GM12878 (cell line): Measurements from ENCODE around the gene KLK13. TPM values are rescaled to one million over a fixed set of nuclear protein-coding genes. Genes with fewer than 3 reads are reported as not detected.

Experiments used
- ATAC-seq: fragments of 200-7000 bp; cut with Tn5 transposase; 3 replicates; pipeline ENCODE4 v1.9.1; 2020; ENCODE audit warnings: mild to moderate bottlenecking, moderate library complexity
- BruUV-seq: library from RNA; stranded (reverse); fragments of 400-500 nt; replicated peaks from 2 replicates; lab custom pipeline; 2021; lab: Mats Ljungman, UMichigan
- CTCF ChIA-PET: fragments of 300-600 bp; sonication (Branson Sonifier 250); formaldehyde crosslinking; extraction: SDS; loops from one replicate; lab custom pipeline; 2021; ENCODE audit warnings: inconsistent platforms; lab: Yijun Ruan, JAX
- POLR2A ChIA-PET: fragments of 350-600 bp; formaldehyde crosslinking; extraction: SDS; loops from one replicate; lab custom pipeline; 2021; ENCODE audit warnings: inconsistent platforms; lab: Charles Lee
- RAD21 ChIA-PET: fragments of 300-600 bp; sonication (Branson Sonifier 250); formaldehyde crosslinking; loops from one replicate; lab custom pipeline; 2023; ENCODE audit warnings: antibody characterized with exemption; ENCODE audit not compliant: unreplicated experiment; lab: Charles Lee
- SMC1A ChIA-PET: fragments of 300-600 bp; sonication (Branson Sonifier 250); formaldehyde crosslinking; loops from one replicate; lab custom pipeline; 2023; ENCODE audit not compliant: unreplicated experiment, uncharacterized antibody; lab: Charles Lee
- DNase-seq: peaks from one replicate; pipeline ENCODE4 v3.0.0-alpha.2; 2011; ENCODE audit warnings: low read depth, low spot score
- FAIRE-seq: peaks from 3 replicates; lab custom pipeline; 2011; peaks lifted over from hg19 to GRCh38; lab: Jason Lieb, UNC
- H2AFZ ChIP-seq: 2 replicates; pipeline ENCODE4 v1.6.0; 2011; ENCODE audit warnings: low read depth, low read length, control low read depth; ENCODE audit not compliant: control insufficient read depth
- H3K27ac ChIP-seq: 2 replicates; pipeline ENCODE4 v1.5.1; 2011; ENCODE audit warnings: control low read depth; ENCODE audit not compliant: control insufficient read depth, insufficient read depth
- H3K27me3 ChIP-seq, 2 experiments: replicated peaks in 1 of 2; 2 replicates each; pipeline versions ENCODE4 v1.6.0 to v1.6.1; 2011; ENCODE audit warnings: low read length in 1 of 2; ENCODE audit not compliant: control insufficient read depth in 2 of 2, insufficient read depth in 2 of 2
- H3K36me3 ChIP-seq, 2 experiments: 2 replicates each; pipeline ENCODE4 v1.5.1; 2011; ENCODE audit warnings: low read length in 1 of 2; ENCODE audit not compliant: control insufficient read depth in 2 of 2, insufficient read depth in 2 of 2
- H3K4me1 ChIP-seq: 2 replicates; pipeline ENCODE4 v1.6.1; 2011; ENCODE audit warnings: mild to moderate bottlenecking, low read length, moderate library complexity, mixed read lengths; ENCODE audit not compliant: control insufficient read depth, insufficient read depth
- H3K4me2 ChIP-seq: 2 replicates; pipeline ENCODE4 v1.6.0; 2011; ENCODE audit warnings: control low read depth; ENCODE audit not compliant: control insufficient read depth, insufficient read depth
- H3K4me3 ChIP-seq: fragments of 200-600 bp; sonication (generic); 2 replicates; pipeline ENCODE4 v1.5.1; 2016
- H3K79me2 ChIP-seq: 2 replicates; pipeline ENCODE4 v1.6.0; 2011; ENCODE audit warnings: low read length; ENCODE audit not compliant: control insufficient read depth, insufficient read depth
- H3K9ac ChIP-seq: 2 replicates; pipeline ENCODE4 v1.8.0; 2011; ENCODE audit warnings: low read length, control low read depth, mixed read lengths; ENCODE audit not compliant: control insufficient read depth, insufficient read depth
- H3K9me3 ChIP-seq: replicated peaks from 3 replicates; pipeline ENCODE4 v1.5.1; 2011; ENCODE audit warnings: mild to moderate bottlenecking, low read length; ENCODE audit not compliant: control insufficient read depth, insufficient read depth
- H4K20me1 ChIP-seq: 2 replicates; pipeline ENCODE4 v1.6.0; 2011; ENCODE audit not compliant: control insufficient read depth, insufficient read depth
- MTA3 ChIP-seq: IDR thresholded peaks from 2 replicates; pipeline ENCODE4 v1.6.1; 2012; ENCODE audit warnings: low read length, inconsistent platforms, borderline replicate concordance
- NR2C2 ChIP-seq: IDR thresholded peaks from 2 replicates; pipeline ENCODE4 v1.6.1; 2011; ENCODE audit warnings: borderline replicate concordance, low read depth; ENCODE audit not compliant: control insufficient read depth, insufficient read length
- POLR2AphosphoS2 ChIP-seq: IDR thresholded peaks from 2 replicates; pipeline ENCODE4 v1.6.1; 2011; ENCODE audit warnings: low read depth, mild to moderate bottlenecking, low read length, improper control_type of control experiment, moderate library complexity
- POLR2AphosphoS5 ChIP-seq: IDR thresholded peaks from 2 replicates; pipeline ENCODE4 v1.6.1; 2011; ENCODE audit warnings: mild to moderate bottlenecking, low read length, inconsistent platforms
- RFX5 ChIP-seq: IDR thresholded peaks from 2 replicates; pipeline ENCODE4 v1.6.1; 2011; ENCODE audit warnings: low read depth, low read length, improper control_type of control experiment
- SMAD5 ChIP-seq: IDR thresholded peaks from 2 replicates; pipeline ENCODE4 v1.6.1; 2016; ENCODE audit warnings: antibody characterized with exemption, low read depth
- SREBF2 ChIP-seq: IDR thresholded peaks from 2 replicates; pipeline ENCODE4 v1.6.1; 2012; ENCODE audit warnings: mild to moderate bottlenecking, low read length
- SRF ChIP-seq, 2 experiments: IDR thresholded peaks; 2 replicates each; pipeline ENCODE4 v1.6.1; 2011; ENCODE audit warnings: low read depth in 2 of 2, low read length in 2 of 2, mild to moderate bottlenecking in 1 of 2, moderate library complexity in 1 of 2
- WGBS: methylation state at CpG from one replicate; pipeline ENCODE4 v1.1.6; 2016; ENCODE audit warnings: low lambda C conversion rate; ENCODE audit not compliant: insufficient replicate concordance, insufficient coverage; ENCODE audit errors: missing lambda C conversion rate; 5-methylcytosine and 5-hydroxymethylcytosine counted together
- in situ Hi-C: fragments of 300-500 bp; cut with MboI; formaldehyde crosslinking; loops from 9 replicates; pipeline ENCODE4 v1.14.3; 2018; ENCODE audit warnings: mixed read lengths
- intact Hi-C: fragments of 100-400 bp; cut with micrococcal nuclease; formaldehyde crosslinking; loops from one replicate; pipeline ENCODE4 v1.14.2; 2022; ENCODE audit not compliant: unreplicated experiment
- polyA plus RNA-seq, 11 experiments: library from polyadenylated mRNA; depleted of rRNA in 4 of 11; unstranded in 6 of 11; stranded (reverse) in 5 of 11; fragments of >200 nt; fragmentation: Nextera tagmentation in 4 of 11; fragmentation: Illumina TruSeq in 1 of 11; extraction: Ambion mirVana in 4 of 11; extraction: Trizol in 1 of 11; gene quantifications; 1 replicate in 1 of 11; 2 replicates in 10 of 11; pipeline versions ENCODE4 v1.2.1 to v1.2.3, GENCODE V29; 2011 to 2016; ENCODE audit warnings: inconsistent platforms in 2 of 11, missing spikeins in 2 of 11, low read depth in 1 of 11
- total RNA-seq, 4 experiments: library from RNA; depleted of rRNA in 3 of 4; stranded (reverse); fragments of >200 nt in 3 of 4; fragmentation: Illumina TruSeq in 1 of 4; extraction: Trizol in 1 of 4; gene quantifications; 2 replicates each; pipeline versions ENCODE4 v1.2.1 to v1.2.3, GENCODE V29; 2013 to 2021

The KLK13 gene
- total and polyA plus RNA-seq, 10 of the 15 experiments (the other 5 are each of a cell fraction or from before 2014, with no cell fraction given): not detected

GRCh38 chr19:51025809-51026553 lies 38.9 kb downstream of the KLK13 start:
- FAIRE-seq: no peak
- Histone ChIP-seq H3K9ac (no peak overlapping the region), H3K79me2 (no peaks in the 10 kb centered on the region), H3K36me3 (no peaks in the 10 kb centered on the region), H4K20me1 (no peaks in the 10 kb centered on the region), H3K27ac (no peak overlapping the region), H2AFZ (no peak overlapping the region), H3K4me3 (no peak overlapping the region), H3K9me3 (no peaks in the 10 kb centered on the region), H3K27me3 (no peaks in the 10 kb centered on the region; a peak in 1 of 4 replicates), H3K4me2 (no peak overlapping the region), H3K4me1 (no peaks in the 10 kb centered on the region)
- no peak for DNase-seq
- RAD21 ChIA-PET: no interaction called here
- 24% methylated on average over 18 of the region's 18 CpGs for WGBS
- POLR2A ChIA-PET: no interaction called here
- no TSS peak for BruUV-seq
- no peak for TF ChIP-seq RFX5
- TF ChIP-seq POLR2AphosphoS2: no peak
- no peak for TF ChIP-seq SREBF2
- no peak for TF ChIP-seq POLR2AphosphoS5
- TF ChIP-seq SRF (IDR thresholded peaks at IDR 0.05; ENCODE audit: low read depth in 2 of 2, low read length in 2 of 2): no peak
- TF ChIP-seq SMAD5: no peak
- TF ChIP-seq NR2C2: no peak
- no peak for TF ChIP-seq MTA3
- intact Hi-C loops (no loop called here), in situ Hi-C loops (no loop called here)
- ATAC-seq: no peak
- SMC1A ChIA-PET: no interaction called here
- CTCF ChIA-PET: no interaction called here
